Epithelial cell of prostate (primary cell): Measurements from ENCODE around the gene PRKCQ.

Experiments used
- DNase-seq: peaks from one replicate; pipeline ENCODE4 v3.0.0-alpha.2; 2011; ENCODE audit warnings: low read depth, low spot score
- H3K27ac ChIP-seq: fragments of 450-650 bp; 2 replicates; pipeline ENCODE4 v1.5.1; 2017; ENCODE audit warnings: mild to moderate bottlenecking

The PRKCQ gene

DNA sequence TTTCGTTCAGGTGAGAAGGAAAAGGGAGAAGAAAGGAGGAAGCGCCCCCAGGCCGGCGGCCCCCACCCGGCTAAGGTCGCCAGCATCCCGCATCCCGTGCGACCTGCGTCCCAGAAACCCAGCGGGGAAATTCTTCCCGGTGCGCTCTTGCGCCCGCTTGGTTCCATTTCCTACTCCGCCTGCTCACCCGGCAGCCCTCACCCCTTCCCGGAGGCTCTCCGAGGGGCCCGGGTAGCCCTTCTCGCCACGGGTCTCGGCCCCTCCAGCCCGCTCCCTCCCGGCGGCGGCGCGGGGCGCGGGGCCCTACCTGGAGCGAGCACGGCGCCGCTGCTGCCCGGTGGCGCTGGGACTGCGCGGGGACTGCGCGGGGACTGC, at the start of gene PRKCQ:
PRKCQ (minus strand) TSS at position 373 of the 375 bp plus-strand sequence. CDS start 65,141 bp downstream, outside the sequence.
- DNase-seq, result no peak
- peak within 1 kb of the TSS; percentile 24 for H3K27ac ChIP-seq

DNA sequence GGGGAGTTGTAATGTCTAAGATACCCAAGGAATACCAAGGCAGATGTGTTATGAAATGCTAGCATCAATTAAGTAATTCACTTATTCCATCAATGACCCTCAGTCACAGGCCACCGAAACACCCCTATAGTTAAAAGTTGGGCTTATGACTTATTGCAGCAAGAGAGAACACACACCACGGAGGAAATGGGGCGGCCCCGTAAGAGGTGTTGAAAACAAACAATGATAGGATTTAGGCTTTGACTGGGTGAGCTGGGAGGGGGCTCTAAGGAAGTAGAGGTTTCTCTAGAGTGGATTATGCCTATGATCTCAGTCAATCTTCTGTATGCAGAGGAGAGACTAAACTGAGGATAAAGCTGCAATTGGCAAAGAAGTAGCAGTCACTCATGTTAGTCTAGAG, 45.4 kb upstream of the PRKCQ start:
- no peak for DNase-seq
- H3K27ac ChIP-seq, result no peak overlapping the region

DNA sequence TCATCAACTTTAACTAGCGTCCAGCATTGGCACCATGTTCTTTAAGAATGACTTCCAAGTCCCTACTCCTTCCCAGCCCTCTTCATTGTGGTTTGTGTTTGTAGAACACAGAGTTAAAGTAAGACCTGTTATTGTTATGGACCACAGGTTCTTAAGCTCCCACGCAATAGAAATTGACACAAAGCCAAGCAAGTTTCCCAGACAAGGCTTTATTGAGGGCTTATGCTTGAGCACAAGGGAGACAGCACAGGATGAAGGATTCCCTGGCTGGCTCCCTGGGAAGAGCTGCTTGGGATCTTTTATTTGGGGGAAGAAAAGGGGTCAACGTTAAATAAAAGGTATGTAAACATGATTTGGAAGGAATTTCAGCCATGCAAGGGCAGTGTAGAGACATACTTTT, 44.3 kb upstream of the PRKCQ start:
- DNase-seq, result no peak
- no peak overlapping the region for H3K27ac ChIP-seq

DNA sequence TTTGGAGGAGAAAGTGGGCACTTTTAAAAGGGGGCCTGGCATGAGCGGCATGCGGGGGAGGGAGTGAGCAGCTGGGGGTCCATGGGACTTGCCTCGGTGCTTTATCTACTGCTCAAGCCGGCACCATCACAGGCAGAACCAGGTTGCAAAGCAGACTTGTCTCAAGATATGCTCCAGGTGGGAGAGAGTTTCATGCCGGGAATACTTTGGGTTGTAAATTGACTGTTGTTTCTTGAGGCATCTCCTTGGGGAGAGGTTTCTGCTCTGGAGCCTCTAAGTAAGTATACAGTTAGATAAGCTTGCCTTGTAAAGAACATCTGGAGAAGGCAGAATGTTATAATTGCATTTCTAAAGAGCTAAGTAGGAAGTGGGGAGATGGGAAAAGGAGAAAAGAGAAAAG, 42.8 kb upstream of the PRKCQ start:
- no peak overlapping the region for H3K27ac ChIP-seq
- no peak for DNase-seq

DNA sequence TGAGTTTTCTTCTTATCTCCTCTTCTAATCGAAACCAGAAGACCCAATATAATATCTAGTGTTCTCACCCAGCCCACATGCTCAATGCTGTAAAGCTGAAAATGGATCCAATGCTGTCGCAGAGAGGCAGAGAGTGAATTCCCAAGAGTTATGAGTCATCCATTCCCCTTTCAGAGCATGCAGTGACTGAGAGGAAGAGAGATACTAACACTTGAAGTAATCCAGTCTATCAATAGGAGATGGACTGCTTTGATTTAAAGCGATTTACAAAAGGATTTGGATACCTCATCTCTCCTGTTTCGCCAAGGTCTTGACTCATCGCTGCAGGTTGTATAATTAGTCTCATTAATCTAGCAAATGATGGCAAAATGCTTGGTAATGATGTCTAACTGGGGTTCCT, 41.5 kb upstream of the PRKCQ start:
- no peak overlapping the region for H3K27ac ChIP-seq
- DNase-seq, result no peak

DNA sequence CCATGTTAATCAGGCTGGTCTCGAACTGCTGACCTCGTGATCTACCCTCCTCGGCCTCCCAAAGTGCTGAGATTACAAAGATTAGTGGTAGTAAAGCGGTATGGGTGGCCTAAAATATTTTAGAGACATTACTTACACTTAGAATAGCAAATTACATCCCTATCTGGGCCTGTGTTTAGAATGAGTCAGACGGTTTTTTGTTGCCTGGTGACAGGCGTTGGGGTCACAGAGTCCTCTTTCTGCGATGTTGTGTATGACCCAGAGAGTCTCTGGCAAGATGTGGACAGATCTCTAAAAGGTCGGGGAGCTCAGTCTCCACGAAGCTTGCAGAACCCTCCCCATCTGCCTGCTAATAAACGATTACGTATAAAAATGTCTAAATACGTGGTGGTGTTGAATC, 39.6 kb upstream of the PRKCQ start:
- no peak for DNase-seq

DNA sequence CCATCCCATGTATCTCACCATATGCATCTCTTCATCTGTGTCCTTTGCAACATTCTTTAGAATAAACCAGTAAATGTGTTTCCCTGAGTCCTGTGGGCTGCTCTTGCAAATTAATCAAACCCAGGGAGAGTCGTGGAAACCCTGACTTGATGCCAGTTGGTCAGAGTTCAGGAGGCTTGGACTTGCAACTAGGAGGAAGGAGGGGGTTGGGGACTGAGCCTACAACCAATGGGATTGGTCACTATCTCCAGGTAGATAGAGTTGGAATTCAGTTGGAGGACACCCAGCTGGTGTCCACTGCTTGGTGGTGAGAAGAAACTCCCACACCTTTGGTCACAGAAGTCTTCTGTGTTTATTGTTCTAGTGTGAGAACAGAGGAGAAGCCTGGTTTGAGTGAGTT, 38.3 kb upstream of the PRKCQ start:
- DNase-seq, result no peak
- H3K27ac ChIP-seq, result no peak overlapping the region

More for the DNA sequence above, 39.6 kb upstream of the PRKCQ start:
- H3K27ac ChIP-seq, result no peak overlapping the region

DNA sequence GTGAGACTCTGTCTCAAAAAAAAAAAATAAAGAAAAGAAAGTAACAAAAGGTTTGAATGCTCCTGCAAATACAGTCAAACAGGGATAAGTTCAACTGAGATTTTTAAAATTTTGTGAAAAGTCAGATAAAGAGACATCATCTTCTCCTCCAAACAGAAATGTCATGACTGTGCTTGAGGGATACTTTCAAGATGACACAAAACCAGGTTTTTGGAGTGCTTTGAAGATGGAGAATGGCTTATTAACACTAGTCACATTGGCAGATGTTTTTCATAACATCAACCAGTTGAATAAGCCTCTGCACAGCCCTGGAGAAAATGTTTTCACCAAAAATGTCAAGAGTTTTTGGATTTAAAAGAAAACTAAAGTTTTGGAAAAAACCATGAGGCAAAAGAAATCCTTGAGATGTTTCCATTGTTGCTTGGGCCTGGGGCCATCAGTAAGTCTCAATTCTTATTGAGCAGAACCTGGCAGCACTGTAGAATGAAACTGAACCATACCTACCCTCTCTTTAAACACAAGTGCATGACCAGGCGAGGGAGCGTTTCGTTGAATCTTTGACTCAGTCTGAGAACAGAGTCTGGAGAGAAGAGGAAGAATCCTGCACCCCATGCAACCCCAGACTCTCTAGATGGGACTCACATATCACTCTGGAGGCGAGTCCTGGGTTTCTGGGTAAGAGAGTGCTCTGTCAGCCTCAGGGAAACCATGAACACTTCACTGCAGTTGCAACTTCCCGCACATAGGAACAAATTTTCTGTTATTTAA, 37.4 kb upstream of the PRKCQ start:
- DNase-seq, result no peak
- H3K27ac ChIP-seq, result no peak overlapping the region

DNA sequence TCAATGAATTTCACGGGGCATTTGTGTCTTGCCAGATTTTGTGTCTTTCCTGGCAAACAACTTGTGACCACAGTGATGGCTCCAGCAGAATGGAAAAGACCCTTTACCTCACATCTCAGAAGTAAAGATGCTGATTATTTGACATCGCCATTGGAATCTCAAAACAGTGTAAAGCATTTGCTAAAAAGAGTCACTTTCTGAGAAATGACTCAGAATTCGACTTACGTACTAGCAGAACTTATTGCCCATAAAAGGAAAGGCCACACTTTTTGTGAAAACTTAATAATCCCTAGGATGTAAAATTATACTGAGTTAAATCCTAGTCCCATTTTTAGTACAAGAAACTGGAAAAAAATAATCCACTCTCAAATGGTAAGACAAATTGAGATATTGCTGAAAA, 35.9 kb upstream of the PRKCQ start:
- no peak overlapping the region for H3K27ac ChIP-seq
- DNase-seq, result no peak

DNA sequence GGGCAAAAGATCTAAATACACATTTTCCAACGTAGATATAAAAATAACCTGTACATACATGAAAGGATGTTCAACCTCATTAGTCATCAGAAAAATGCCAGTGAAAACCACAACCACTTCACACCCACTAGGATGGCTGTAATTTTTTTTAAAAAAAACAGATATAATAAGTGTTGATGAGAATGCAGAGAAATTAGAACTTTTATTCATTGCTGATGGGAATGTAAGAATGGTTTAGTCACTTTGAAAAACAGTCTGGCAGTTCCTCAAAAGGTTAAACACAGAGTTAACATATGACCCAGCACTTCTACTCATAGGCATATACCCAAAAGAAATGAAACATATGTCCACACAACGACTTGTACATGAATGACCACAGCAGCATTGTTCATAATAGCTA, 32.3 kb upstream of the PRKCQ start:
- no peak overlapping the region for H3K27ac ChIP-seq
- no peak for DNase-seq

DNA sequence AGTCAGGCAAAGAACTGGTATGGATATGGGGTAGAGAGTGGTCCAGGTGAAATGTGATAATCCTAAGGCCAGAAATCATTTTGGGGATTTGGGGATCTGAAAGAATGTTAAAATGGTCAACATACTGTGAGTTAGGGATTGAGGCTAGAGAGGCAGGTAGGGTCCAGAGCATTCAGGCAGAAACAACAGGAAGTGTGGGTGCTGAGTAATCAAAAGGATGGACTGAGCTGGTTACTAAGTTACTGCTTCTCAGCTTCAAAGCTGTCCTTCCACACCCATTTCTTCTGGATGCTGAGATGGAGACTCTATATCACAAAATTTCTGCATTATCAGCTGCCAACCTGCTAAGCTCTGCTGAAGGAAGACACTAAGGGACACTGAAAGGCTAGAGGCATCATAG, 30.6 kb upstream of the PRKCQ start:
- DNase-seq, result no peak
- no peak overlapping the region for H3K27ac ChIP-seq

DNA sequence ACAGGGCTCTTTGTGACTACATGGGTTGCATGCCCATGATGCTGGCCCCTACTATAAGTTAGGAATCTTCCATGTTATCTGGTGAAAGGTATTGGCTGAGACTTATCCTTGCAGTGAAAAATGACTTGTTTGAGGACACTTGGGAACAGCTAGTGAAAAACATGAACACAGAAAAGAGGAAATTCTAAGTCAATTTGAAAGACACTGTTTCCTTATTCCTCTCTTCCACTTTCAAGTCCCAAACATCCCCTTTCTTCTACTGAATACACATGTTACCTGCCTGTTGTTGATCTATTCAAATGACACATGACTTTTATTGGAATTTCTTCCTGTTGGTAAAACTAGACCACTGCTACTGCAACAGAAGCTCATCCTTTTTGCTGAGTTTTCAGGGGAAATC, 29.5 kb upstream of the PRKCQ start:
- DNase-seq, result no peak
- H3K27ac ChIP-seq, result no peak overlapping the region

DNA sequence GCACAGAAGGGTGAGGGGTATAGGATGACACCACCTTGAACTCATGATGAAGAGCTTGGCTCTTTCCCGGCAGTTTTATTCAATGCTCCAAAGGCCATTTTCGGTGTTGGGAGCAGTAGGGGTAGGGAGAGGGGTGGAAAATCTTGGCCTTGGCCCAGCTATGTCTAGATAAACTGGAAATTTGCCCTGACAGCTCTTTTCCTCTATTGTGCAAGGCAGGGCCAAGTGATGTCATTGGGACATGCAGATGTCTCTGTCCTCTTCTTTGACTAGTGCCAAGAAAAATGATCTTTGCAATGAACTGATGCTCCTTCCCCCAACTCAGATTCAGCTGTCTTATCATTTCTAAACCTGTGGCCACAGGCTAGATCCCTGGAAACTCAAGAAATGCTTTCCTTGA, 27.7 kb upstream of the PRKCQ start:
- no peak for DNase-seq

DNA sequence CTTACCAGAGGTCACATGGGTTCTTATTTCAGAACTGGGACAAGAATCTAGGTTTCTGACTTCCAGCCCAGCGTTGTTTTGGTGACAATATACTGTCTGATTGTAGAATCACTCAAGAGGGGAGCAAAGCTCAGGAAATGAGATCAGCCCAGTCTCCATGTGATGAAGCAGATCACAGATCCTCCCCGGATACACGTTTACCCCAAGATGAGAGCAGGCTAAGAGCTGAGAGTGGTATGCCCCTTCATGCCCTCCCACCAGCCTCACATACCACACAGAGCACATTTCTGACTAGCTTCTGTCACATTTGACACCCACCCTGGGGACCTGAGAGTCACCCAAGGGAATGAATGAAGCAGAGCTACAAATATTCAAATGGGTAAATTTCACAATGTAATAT, 27.1 kb upstream of the PRKCQ start:
- no peak for DNase-seq
- no peak overlapping the region for H3K27ac ChIP-seq

More for the DNA sequence above, 27.7 kb upstream of the PRKCQ start:
- no peak overlapping the region for H3K27ac ChIP-seq

DNA sequence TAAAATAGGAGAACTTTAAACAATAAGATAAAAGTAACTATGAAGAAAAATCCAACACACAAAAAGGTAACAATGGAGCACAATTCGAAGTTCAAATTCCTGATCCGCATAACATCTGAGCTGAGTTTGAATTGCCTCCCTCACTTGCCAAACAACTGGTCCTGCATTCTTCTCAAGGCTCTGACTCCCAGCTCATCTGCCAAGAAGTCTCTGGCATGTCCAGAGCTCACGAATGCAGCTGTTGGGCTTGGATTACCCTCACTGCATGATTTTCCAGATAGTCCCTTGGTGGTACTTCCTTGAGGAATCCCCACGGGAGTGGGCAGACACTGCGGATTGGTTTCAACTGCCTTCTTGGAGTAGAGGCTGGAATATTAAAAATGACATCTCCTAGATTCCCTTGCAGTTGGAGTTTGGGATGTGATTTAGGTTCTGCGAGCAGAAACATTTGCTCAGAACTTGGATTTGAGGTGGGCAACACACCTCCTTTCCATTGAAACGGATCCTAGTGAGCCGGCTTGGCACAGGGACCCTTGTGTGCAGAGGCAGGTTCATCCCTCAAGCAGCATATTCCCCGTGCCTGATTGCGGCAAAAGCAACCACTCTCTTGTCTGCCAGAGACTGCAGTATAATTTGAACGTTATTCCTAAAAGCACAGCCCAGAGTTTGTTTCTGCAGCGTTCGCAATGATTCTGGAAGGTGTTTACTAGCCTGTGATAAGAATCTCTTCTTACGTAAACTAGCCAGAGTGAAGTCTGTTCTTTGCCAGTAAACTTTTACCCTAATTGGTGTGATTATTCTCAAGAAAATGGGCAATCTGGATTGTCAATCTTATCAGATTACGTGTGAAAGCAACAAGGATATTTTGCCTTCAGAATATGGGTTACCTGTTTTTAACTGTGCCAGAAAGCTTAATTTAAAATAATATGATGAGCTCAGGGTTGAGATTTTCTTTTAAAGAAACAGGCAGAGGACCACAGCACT, 23.4 kb upstream of the PRKCQ start:
- H3K27ac ChIP-seq, result no peak overlapping the region
- no peak for DNase-seq

DNA sequence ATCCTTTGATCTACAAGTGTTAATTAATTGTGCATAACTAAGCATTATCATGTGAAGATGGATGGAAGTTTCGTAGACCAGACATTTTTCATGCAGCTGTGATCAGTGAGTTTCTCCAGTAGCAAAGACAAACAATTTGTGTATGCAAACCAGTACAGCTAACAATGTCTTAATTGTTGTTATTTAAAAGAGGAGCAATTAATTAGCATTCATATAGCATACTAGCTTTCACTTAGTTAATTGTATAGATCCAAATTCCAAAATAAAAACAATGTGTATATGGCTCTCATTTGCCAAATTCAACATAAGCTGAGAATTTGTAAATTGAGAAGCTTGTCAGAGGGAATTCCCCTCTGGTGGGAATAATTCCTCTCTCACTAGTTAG, 22.6 kb upstream of the PRKCQ start:
- H3K27ac ChIP-seq, result no peak overlapping the region
- no peak for DNase-seq

DNA sequence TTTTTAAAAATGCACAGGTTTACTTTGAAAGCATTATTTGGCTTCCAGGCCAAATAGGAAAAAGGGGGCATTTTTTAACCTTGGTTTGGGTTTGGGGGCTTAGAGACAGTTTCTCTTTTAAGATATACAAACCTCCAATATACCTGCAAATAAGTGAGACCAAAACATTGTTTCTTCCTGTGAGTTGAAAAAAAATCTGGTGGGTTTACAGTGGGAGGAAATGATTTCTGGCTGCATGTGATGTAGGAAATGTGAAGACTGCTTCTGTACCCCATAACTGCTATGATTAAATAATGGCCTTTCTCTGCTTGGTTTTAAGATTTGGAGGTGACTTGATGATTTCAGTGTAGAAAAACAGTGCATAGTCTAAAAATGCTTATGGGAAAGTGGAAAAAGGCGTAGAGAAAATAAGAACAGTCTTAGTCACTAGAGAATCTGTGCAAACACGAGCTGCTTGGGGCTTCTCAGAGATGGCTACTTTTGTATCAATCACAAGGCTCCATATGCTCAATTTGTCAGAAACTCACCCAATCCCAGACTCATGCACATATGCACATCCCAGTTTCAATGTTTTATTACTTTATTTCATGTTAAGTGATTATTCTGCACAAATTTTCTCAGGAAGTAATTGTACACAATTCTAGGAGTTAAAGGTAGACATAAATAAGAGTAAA, 22.1 kb upstream of the PRKCQ start:
- no peak overlapping the region for H3K27ac ChIP-seq
- no peak for DNase-seq

DNA sequence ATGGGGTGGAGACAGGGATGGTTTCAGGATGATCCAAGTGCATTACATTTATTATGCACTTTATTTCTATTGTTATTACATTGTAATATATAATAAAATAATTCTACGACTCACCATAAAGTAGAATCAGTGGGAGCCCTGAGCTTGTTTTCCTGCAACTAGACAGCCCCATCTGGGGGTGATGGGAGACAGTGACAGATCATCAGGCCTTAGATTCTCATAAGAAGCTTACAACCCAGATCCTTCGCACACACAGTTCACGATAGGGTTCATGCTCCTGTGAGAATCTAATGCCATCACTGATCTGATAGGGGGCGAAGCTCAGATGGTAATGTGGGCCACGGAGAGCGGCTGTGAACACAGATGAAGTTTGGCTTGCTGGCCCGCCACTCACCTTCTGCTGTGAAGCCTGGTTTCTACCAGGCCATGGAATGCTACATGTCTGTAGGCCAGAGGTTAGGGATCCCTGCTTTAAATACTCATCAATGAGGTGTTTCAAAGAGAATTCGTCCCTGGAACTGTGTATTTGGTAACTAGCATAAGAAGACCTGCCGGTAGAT, 21.2 kb upstream of the PRKCQ start:
- no peak overlapping the region for H3K27ac ChIP-seq
- DNase-seq, result no peak

DNA sequence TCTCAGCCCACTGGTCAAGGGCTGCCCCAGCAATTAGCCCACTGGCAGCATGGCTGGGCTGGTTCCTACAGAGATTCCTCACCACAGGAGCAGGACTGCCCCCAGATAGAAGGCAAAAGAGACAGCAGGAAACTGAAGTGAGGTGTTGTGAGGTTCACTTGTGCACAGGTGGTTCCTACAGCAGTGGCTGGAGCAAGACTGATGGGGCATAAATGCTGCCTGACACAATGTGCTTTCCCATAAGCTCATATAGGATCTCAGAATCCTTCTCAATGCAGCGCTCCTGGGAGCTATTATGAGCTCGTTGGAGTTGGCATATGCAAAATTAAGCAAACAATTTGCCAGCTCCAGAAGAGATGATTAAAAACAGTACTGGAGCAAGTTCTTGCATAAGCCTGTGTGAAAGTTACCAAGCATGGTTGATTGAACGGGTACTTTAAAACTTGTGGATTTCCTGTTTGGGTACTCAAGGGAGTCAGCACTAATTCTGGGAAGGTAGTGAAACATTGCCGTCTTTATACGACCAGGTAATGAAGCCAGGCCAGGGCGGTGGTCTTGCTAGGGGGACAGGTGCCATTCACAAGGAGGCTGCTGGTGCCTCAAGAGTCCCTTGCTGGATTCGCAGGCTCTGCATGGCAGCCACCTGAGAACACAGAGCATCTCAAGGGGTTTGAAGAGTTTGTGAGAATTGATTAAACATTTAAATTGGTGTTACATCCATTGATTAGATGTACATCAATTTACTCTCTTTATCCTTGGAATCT, 20.3 kb upstream of the PRKCQ start:
- H3K27ac ChIP-seq, result no peak overlapping the region
- no peak for DNase-seq

DNA sequence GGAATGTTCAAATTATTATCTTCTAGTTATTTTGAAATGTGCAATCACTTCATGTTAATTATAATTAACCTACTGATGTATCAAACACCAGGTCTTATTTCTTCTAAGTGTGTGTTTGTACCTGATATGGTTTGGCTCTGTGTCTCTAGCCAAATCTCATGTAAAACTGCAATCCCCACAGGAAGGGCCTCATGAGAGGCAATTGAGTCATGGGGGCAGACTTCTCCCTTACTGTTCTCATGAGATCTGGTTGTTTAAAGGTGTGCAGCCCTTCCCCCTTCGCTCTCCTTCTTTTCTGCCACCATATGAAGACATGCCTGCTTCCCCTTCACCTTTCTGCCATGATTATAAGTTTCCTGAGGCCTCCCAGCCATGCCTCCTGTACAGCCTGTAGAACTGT, 18.6 kb upstream of the PRKCQ start:
- DNase-seq, result no peak

More for the DNA sequence above, 18.6 kb upstream of the PRKCQ start:
- no peak overlapping the region for H3K27ac ChIP-seq
